GM19328 (cell line): Measurements from ENCODE around the gene CAPN8.
"Not testable (repeated sequence)": the region's sequence is repeated elsewhere in the genome, so short reads cannot be mapped to it uniquely, and the experiment has no call there.

Source experiments
- ATAC-seq: cut with Tn5 transposase; IDR thresholded peaks from one replicate; pipeline ENCODE4 v1.9.1; 2021; ENCODE audit warnings: mild to moderate bottlenecking, moderate library complexity; ENCODE audit not compliant: unreplicated experiment

The CAPN8 gene

DNA sequence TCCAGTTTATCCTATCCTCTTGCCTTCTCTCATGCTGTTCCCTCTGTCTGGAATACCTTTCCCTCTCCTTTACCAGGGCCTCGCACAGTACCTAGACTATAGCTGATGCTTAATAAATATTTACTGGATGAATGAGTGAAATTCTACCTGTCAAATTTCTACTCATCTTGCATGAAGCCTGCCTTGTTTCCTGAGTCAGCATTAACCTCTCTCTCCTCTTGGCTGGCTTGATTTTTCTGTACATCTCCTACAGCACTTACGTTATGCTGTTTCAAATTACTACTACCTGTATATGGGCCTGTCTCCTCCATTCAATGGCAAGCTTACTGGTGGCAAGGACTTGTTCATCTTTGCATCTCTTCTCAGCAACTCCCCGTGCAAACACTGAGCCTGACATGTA lies 130.8 kb downstream of the CAPN8 start:
- ATAC-seq: no peak

DNA sequence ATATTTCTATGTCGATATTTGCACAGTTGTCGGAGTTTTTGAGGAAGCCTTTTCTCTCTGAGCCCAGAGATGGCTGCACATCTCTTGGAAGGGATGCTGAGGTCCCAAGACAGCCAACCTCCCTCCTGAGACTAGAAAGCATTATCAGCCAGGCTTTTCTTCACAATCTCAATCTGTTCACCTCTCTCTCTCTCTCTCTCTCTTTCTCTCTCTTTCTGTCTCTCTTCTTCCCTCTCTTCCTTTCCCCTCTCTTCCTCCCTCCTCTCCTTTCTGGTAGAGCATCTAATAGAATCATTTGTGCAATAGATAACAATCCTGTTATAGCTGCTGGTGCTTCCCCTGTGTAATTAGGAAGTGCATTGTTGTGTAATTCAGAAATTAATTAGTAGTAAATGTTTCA lies 131.8 kb downstream of the CAPN8 start:
- no peak for ATAC-seq

DNA sequence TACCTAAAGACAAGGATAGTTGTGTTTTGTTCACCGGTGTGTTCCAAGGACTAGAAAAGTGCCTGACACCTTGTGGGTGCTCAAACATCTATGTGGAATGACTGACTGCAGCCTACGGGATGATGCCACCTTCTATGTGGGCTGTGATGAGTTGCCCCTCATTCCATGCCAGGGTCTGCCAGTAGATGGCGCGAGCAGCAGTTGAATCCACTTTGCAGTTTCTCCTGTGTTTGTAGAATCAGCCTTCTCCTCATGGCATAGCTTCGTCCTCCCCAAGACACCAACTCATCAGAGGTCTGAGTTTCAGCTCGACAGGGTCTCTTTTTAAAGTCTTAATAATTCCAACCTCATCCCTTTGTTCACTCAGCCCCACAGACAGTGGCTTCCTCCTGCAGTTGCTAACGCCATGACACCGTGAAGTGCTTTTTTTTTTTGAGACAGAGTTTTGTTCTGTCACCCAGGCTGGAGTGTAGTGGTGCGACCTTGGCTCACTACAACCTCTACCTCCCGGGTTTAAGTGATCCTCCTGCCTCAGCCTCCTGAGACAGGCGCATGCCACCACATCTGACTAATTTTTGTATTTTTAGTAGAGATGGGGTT lies 133.7 kb downstream of the CAPN8 start:
- no peak for ATAC-seq

DNA sequence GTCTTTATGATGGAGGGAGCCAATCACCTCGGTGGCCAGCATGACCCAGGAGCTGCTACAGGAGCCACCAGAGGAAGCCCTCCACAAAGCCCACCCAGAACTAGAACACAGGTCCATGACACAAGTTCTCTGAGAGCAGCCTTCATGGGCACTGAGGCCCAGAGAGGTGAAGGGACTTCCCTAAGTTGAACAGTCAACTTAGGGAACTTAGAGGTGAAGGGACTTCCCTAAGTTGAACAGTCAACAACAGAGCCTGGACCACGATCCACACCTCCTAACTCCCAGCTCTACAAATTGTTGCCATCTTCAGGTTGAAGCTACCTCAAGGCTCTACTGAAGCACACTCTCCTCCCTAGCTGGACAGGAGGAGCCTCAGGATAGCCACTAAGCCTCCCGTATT lies 139.5 kb downstream of the CAPN8 start:
- ATAC-seq: no peak

DNA sequence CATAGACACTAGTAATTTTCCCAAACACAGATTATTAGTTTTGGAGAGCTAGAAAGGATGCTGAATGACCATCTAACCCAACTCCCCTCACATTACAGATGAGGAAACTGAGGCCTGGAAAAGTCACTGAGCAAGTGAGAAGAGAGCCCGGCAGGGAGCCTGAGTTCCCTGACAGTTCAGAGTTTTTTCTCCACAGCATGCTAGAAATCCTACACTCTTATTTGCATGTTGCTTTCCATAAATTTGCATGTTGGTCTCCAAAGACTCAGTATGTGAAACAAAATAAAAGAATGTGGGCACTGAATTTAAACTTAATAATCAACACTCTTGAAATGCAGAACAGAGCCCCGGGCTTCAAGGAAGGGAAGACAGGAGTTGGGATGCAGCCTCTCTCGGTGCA lies 140.0 kb downstream of the CAPN8 start:
- no peak for ATAC-seq

DNA sequence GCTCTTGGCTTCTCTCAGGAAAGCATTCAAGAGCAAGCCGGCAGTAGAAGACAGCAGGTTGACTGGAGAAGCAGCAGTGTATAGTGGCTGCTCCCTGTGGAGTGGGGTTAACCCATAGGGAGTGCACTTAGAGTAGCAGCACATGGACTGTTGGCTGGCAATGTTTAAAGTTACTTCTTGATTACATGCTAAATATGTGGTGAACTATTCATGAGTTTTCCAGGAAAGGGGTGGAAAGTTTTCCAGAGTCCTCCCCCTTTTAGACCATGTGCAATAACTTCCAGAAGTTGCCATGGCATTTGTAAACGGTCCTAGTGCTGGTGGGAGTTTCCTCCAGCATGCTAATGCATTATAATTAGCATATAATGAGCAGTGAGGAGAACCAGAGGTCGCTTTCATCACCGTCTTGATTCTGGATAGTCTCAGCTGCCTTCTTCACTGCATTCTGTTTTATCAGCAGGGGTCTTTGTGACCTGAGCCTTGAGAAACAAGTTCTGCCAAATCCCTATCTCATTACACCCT lies 140.5 kb downstream of the CAPN8 start:
- no peak for ATAC-seq

DNA sequence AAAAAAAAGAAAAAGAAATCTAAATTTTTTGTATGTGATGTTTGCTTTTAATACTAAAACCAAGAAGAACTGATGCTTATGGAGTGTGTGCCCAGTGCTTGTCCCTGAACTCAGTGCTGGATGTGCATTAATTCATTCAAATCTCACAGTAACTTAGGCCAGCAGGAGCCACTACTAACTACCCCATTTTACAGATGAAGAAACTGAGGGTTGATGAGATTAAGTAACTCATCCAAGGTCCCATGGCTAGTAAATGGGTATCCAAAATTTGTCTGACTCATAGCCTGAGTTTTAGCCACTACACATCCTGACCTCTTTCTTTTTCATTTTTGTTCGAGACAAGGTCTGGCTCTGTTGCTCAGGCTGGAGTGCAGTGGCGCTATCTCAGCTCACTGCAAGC lies 144.4 kb downstream of the CAPN8 start:
- no peak for ATAC-seq

DNA sequence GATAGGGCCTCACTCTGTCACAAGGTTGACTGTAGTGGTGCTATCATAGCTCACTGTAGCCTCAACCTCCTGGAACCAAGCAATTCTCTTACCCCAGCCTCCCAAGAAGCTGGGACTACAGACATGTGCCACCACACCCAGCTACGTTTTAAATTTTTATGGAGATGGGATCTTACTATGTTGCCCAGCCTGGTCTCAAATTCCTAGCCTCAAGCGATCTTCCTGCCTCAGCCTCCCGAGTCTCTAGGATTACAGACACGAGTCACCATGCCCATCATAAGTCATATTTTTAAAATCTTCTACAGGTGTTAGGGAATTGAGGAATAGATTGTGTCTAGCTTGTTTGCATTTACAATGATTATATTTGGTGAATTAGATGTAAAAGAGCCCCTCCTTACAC lies 145.3 kb downstream of the CAPN8 start:
- ATAC-seq: no peak

DNA sequence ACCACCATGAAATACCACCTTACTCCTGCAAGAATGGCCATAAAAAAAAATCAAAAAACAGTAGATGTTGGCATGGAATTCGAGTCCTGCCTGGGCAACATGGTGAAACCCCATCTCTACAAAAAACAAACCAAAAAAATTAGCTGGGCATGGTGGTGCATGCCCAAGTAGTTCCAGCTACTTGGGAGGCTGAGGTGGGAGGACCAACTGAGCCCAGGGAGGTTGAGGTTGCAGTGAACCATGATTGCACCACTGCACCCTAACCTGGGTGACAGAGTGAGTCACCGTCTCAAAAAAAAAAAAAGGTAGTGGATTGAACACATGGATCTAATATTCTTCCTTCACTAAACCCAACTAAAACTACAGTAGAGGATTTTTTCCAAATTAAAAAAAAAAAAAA lies 146.4 kb downstream of the CAPN8 start:
- ATAC-seq: no peak

DNA sequence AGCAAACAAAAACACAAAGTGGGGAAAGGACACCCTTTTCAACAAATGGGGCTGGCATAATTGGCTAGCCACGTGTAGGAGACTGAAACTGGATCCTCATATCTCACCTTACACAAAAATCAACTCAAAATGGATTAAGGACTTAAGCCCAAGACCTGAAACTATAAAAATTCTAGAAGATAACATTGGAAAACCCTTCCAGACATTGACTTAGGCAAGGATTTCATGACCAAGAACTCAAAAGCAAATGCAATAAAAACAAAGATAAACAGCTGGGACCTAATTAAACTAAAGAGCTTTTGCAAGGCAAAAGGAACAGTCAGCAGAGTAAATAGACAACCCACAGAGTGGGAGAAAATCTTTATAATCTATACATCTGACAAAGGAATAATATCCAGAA lies 146.9 kb downstream of the CAPN8 start:
- ATAC-seq: not testable (repeated sequence)

DNA sequence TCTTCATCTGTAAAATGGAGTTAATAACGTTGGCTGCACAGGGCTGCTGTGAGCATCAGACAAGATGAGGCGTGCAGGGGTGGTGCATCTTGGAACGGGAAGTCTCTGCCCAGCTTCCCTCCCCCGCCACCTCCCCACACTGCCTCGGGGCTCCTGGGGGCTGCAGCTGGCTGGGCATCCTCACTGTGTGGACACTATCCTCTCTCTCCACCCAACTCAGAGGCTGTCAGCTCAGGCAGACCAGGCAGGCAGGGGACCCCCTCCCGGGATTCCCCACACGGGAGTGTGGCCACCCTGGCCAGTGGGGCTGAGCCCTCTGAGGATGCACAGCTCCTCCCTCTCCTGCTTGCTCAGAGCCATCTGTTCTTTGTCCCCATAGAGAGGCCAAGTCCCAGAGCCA lies 149.6 kb downstream of the CAPN8 start:
- ATAC-seq: no peak

DNA sequence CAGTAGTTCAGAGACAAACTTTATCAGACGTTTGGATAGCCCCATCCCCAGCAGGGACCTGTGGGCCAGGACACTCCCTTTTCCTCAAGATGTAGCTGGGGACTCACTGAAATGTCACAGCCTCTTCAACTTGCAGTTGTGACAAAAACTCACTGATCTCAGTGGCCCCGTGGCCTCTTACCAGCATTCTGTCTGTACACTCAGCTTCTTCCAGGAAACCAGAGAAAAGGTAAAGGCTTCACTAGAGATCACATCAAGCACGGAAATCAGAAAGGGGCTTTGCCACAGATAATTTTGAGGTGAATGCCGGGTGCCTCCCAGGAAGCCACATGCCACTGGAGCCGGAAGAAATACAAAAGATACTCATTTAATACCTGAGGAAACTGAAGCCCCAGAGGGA lies 150.1 kb downstream of the CAPN8 start:
- no peak for ATAC-seq

DNA sequence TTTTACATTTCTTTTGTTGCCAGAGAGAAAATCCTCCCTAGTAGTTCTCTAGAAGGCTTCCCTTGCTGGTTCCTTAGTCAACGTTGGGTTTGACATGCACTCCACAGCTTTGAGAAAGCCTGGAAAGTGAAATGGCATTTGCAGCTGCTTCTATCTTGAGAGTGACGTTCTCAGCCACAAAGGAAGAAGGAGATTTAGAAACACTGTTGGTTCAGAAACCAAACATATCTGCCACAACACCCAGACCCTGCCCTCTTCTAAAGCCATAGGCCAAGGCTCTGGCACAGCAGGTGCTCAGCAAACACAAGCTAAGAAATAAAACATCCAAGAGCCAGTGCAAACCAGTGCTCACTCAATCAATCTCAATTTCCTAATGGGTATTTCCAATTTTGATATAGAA lies 150.9 kb downstream of the CAPN8 start:
- ATAC-seq: no peak

DNA sequence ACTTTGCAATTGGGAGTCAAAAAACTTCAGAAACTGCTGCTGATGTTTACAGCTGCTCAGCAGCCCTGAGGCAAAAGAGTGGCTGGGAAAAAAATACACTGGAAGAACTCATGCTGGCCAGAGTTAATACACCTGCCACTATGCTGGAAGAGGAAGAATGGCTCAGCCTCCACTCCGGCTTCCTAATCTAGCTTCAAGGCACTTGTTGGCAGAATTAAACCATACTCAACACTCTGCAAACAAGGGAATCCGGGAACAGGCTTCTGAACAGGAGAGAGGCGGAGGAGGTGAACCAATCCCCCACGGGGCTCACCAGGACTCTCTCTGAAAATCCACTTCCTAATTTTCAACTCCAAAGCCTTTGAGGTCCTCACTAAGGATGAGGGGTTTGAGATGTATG lies 152.2 kb downstream of the CAPN8 start:
- no peak for ATAC-seq

DNA sequence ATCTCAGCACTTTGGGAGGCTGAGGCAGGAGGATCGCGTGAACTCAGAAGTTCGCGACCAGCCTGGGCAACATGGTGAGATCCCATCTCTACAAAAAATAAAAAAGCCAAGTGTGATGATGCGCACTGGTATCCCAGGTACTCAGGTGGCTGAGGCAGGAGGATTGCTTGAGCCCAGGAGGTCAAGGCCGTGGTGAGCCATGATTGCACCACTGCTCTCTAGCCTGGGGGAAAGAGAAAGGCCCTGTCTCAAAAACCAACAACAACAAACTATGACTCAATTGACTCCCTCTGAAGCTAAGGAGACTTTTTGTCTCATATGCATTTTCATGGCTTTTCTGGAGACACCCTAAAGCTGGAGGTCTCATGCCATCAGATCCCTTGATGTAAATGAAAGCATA lies 153.4 kb downstream of the CAPN8 start:
- no peak for ATAC-seq

DNA sequence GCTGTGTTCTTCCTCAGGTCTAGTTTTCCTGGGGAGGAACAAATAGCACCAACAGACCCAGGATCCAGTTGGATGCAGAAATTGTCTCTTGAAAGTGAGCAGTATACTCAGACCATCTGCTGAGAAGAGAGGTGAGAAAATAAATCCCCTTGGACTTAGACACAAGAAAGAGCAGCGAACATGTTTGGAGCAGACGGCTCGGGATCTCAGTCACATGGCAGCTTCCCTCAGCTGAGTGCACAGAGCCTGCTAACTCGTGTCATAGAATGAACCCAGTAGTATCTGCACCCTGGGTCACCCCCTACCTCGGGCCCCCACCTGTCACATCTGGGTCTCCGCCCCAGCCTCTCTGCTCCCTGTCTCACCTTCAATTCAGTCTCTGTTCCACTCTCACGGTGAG lies 156.7 kb downstream of the CAPN8 start:
- no peak for ATAC-seq

DNA sequence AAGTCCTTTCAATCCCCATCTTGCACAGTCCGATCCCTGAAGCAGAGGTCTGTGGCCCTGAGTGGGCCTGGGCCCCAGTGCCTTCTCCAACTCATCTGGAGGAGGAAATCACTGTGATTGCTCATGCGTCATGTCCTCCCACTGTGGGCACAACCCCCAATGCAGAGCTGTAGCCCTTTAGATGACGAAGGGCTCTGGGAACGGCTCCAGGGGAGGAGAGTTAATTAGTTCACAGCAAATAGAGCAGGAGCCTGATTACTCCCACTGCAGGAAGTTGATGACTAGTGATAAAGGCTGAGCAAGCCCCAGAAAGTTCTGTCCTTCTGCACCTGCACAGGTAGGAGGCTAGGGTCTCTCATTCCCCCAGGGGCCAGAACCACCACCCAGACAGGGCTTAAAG lies 160.8 kb downstream of the CAPN8 start:
- ATAC-seq: no peak

DNA sequence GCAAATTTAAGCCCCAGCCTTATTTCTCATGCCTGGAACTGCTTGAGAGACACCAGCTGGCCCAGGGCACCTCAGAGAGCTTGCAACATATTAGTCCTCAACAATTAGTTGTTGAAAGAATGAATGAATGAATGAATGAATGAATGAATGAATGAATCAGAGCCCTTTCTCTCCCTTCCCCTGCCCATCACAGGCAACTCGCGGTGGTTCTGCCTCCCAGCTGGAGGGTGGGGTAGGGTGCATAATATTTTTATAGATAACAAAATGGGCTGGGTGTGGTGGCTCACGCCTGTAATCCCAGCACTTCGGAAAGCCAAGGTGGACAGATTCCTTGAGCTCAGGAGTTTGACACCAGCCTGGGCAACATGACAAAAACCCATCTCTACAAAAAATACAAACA lies 162.2 kb downstream of the CAPN8 start:
- ATAC-seq: no peak

DNA sequence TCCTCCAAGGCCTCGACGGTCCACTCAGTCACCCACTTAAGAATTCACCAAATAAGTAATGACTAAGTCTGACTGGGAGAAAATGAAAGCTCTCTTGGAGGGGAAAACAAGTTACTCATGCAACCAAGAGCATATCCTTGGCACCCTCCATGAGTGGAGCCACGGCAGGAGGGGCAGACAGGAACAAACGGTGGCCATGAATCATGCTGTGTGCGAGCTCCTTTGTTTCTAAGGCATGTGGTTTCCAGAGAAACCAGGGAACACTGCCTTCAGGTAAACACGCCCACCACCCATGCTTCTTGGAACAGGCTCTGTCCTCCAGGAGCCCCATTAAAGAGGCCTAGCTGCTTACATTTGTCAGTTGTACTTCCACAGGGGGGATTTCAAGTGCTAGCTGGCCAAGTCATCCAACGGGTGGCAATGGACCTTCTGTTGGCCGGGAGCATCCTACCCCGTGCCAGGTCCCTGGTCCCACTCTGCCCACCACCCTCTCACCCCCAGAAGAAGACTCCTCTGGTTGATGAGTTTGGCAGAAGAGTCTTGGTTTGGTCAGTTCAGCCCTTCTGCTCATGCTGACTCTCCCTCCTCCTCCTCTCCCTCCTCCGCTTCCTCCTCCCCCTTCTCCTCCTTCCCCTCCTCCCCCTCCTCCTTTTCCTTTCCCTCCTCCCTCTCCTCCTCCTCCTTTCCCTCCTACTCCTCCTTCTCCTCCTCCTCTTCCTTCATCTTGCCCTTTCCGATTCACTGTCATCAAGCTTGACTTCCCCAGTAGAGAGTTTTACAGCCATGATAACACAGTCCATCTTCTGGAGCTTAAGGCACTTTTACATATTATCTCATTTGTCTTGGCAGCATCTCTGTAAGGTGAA lies 164.7 kb downstream of the CAPN8 start:
- no peak for ATAC-seq

DNA sequence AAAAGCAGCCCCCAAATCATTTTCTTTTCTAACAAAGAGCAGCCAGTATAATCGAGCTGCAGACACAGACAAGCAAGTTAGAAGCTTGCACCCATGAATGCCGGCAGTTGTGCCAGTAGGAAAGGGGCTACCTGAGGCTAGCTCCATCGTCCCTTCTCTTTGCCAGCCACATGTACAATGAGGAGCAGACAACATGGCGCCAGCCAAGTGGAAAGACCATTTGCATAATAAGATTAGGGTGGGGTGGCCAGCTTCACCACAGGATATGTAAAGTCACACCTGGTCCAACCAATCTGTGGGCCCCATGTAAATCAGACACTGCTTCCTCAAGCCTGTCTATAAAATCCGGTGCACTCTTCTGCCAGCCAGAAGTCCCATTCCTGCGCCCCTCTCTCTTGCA lies 168.6 kb downstream of the CAPN8 start:
- no peak for ATAC-seq

DNA sequence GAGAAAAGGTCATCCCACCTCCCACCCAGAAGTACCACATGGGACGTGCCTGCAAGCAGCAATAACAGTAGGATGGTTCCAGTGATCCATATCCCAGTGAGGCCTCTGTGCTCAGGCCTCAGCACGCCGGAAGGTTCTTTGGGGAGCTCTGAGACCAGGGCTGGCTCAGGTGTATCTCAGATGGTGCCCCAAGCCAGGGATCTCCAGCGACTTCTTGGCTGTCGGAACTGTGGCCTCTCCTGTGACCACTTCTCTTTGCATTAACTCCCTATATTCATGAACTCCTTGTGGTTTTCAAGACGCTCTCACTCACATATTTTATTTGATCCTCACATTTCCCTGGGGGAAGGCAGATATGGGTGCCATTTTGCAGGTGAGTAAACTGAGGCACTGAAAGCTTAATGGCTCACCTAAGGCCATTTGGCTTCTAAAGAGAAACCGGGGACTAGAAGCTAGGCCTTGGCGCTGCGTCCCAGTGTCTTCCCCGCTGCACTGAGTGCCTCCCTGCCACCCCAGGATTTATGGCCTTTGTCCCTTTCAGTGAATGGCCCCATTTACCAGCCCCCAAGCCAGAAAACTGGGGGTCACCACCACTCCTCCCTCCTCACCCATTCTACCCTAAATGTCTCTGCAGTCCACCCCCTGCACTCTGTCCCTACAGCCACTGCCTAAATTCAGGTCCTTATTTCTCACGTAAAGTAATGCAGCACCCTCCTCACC lies 170.4 kb downstream of the CAPN8 start:
- ATAC-seq: no peak

DNA sequence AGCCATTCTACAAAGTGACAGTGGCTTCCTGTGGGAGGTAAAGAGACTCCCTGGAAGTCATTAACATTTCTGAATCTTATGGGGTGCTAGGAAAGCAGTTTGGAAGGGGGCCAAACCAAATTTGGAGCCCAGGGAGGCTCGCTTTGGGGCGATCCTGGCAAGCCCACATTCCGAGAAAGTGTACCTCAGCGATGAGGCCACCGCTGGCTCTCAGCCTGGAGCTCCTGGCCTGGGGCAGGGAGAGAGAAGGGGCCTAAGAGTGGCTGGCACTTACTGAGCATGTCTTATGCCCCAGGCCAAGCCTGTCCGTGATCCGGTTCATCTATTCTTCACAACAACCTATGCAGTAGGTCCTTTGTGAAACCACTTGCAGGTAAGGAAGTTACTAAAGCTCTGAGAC lies 173.5 kb downstream of the CAPN8 start:
- no peak for ATAC-seq
